K562 (cell line): ENCODE measurements around the gene ETFBKMT. TPM values are rescaled to one million over a fixed set of nuclear protein-coding genes. Genes with fewer than 3 reads are reported as not detected.
"Not testable (repeated sequence)": the region's sequence is repeated elsewhere in the genome, so short reads cannot be mapped to it uniquely, and the experiment has no call there.

Experiments
- ATAC-seq: fragments of 200-7000 bp; cut with Tn5 transposase; 3 replicates; pipeline ENCODE4 v1.9.1; 2020; ENCODE audit warnings: moderate library complexity
- BruUV-seq: library from RNA; stranded (reverse); fragments of 400-500 nt; replicated peaks from 2 replicates; lab custom pipeline; 2021; lab: Mats Ljungman, UMichigan
- CTCF ChIA-PET: fragments of 300-600 bp; formaldehyde crosslinking; extraction: SDS; loops from one replicate; lab custom pipeline; 2021; ENCODE audit warnings: low intra/inter-chr PET ratio; lab: Yijun Ruan, JAX
- POLR2A ChIA-PET: fragments of 300-600, 350-650 bp; sonication (Branson Sonifier 250); formaldehyde crosslinking; extraction: SDS; loops from one replicate; lab custom pipeline; 2021; ENCODE audit warnings: antibody characterized with exemption, inconsistent platforms; lab: Yijun Ruan, JAX
- DNase-seq, 4 experiments: peaks; one replicate each; pipeline versions ENCODE4 v3.0.0 to v3.0.0-alpha.2; 2011 to 2018; ENCODE audit warnings: low spot score in 3 of 4, mixed read lengths in 3 of 4; ENCODE audit errors: extremely low read depth in 1 of 4
- FAIRE-seq: peaks from 2 replicates; lab custom pipeline; 2011; peaks lifted over from hg19 to GRCh38; lab: Jason Lieb, UNC
- H2AFZ ChIP-seq: 2 replicates; pipeline ENCODE4 v1.6.0; 2011; ENCODE audit warnings: low read depth, low read length, control low read depth, inconsistent platforms
- H3K27ac ChIP-seq: fragments of 200-600 bp; 3 replicates; pipeline ENCODE4 v1.8.0; 2011; ENCODE audit warnings: low read depth, mild to moderate bottlenecking, control low read depth, inconsistent platforms, low read length, moderate library complexity, mixed read lengths; ENCODE audit errors: extremely low read depth
- H3K27me3 ChIP-seq, 2 experiments: fragments of 300-600 bp in 1 of 2; 2 replicates in 1 of 2; 3 replicates in 1 of 2; pipeline versions ENCODE4 v1.6.0 to v1.8.0; 2011; ENCODE audit warnings: inconsistent platforms in 2 of 2, low read length in 2 of 2, mild to moderate bottlenecking in 1 of 2, mixed read lengths in 1 of 2, moderate library complexity in 1 of 2; ENCODE audit not compliant: control insufficient read depth in 2 of 2, insufficient read depth in 2 of 2
- H3K36me3 ChIP-seq: fragments of 300-600 bp; 3 replicates; pipeline ENCODE4 v1.8.0; 2011; ENCODE audit warnings: mild to moderate bottlenecking, low read length, inconsistent platforms; ENCODE audit not compliant: control insufficient read depth, insufficient read depth
- H3K4me1 ChIP-seq, 2 experiments: fragments of 200-600 bp in 1 of 2; replicated peaks in 1 of 2; 2 replicates in 1 of 2; 3 replicates in 1 of 2; pipeline versions ENCODE4 v1.5.1 to v1.8.0; 2011; ENCODE audit warnings: inconsistent platforms in 2 of 2, low read length in 2 of 2, mild to moderate bottlenecking in 1 of 2, mixed read lengths in 1 of 2, moderate library complexity in 1 of 2; ENCODE audit not compliant: control insufficient read depth in 2 of 2, insufficient read depth in 2 of 2
- H3K4me2 ChIP-seq: 2 replicates; pipeline ENCODE4 v1.6.1; 2011; ENCODE audit warnings: low read length, control low read depth, inconsistent platforms, mixed read lengths; ENCODE audit not compliant: insufficient read depth
- H3K4me3 ChIP-seq: fragments of 200-600 bp; sonication (generic), shearing (Covaris generic); 2 replicates; pipeline ENCODE4 v1.5.1; 2016; ENCODE audit warnings: control low read depth, inconsistent platforms
- H3K79me2 ChIP-seq: fragments of 200-600 bp; 3 replicates; pipeline ENCODE4 v1.8.0; 2011; ENCODE audit warnings: low read length, inconsistent platforms; ENCODE audit not compliant: control insufficient read depth, insufficient read depth
- H3K9ac ChIP-seq, 2 experiments: 2 replicates each; pipeline versions ENCODE4 v1.6.0 to v1.6.1; 2011; ENCODE audit warnings: low read depth in 2 of 2, low read length in 2 of 2, control low read depth in 1 of 2, inconsistent platforms in 1 of 2, mild to moderate bottlenecking in 1 of 2, mixed read lengths in 1 of 2; ENCODE audit not compliant: insufficient read depth in 1 of 2
- H3K9me1 ChIP-seq: one replicate; pipeline ENCODE4 v1.6.0; 2011; ENCODE audit warnings: inconsistent platforms, mild to moderate bottlenecking, low read length, moderate library complexity; ENCODE audit not compliant: control insufficient read depth, insufficient read depth
- H3K9me3 ChIP-seq: replicated peaks from 2 replicates; pipeline ENCODE4 v1.5.1; 2011; ENCODE audit warnings: low read depth, low read length, inconsistent platforms; ENCODE audit not compliant: control insufficient read depth, insufficient read depth
- H4K20me1 ChIP-seq: replicated peaks from 2 replicates; pipeline ENCODE4 v1.6.1; 2011; ENCODE audit warnings: low read length, inconsistent platforms, mixed read lengths; ENCODE audit not compliant: control insufficient read depth, insufficient read depth
- CHD2 ChIP-seq: IDR thresholded peaks from 2 replicates; pipeline ENCODE4 v1.6.1; 2011; ENCODE audit warnings: low read depth, low read length
- CREM ChIP-seq: IDR thresholded peaks from 2 replicates; pipeline ENCODE4 v1.6.1; 2014; ENCODE audit warnings: antibody characterized with exemption, low read depth
- DMBX1 ChIP-seq: fragments of 250-450 bp; sonication (Bioruptor Pico); IDR thresholded peaks from 2 replicates; pipeline ENCODE4 v1.8.0; 2022; ENCODE audit warnings: inconsistent platforms, mild to moderate bottlenecking, moderate library complexity, borderline replicate concordance
- EGR1 ChIP-seq: fragments of 450-650 bp; conservative IDR thresholded peaks from 2 replicates; pipeline ENCODE4 v1.6.1; 2017; ENCODE audit warnings: mild to moderate bottlenecking
- GTF2E2 ChIP-seq: fragments of 200-800 bp; sonication (Bioruptor generic); IDR thresholded peaks from 2 replicates; pipeline ENCODE4 v1.6.1; 2016; ENCODE audit warnings: missing genetic modification characterization, missing compliant biosample characterization
- HDAC1 ChIP-seq, 2 experiments: fragments of 450-650 bp; IDR thresholded peaks; 2 replicates each; pipeline ENCODE4 v1.6.1; 2016 to 2017; ENCODE audit warnings: inconsistent platforms in 1 of 2, mild to moderate bottlenecking in 1 of 2, moderate library complexity in 1 of 2
- ID3 ChIP-seq, 2 experiments: fragments of 250-450 bp in 1 of 2; fragments of 450-650 bp in 1 of 2; sonication (Bioruptor Pico) in 1 of 2; IDR thresholded peaks; 2 replicates each; pipeline versions ENCODE4 v1.6.1 to v1.8.0; 2016 to 2021; ENCODE audit warnings: mild to moderate bottlenecking in 2 of 2, moderate library complexity in 2 of 2, missing compliant biosample characterization in 1 of 2, missing genetic modification characterization in 1 of 2
- JUND ChIP-seq, 2 experiments: IDR thresholded peaks; 2 replicates in 1 of 2; 3 replicates in 1 of 2; pipeline ENCODE4 v1.6.1; 2011; ENCODE audit warnings: borderline replicate concordance in 2 of 2, low read depth in 2 of 2, low read length in 2 of 2, improper control_type of control experiment in 1 of 2, missing biosample characterization in 1 of 2, missing genetic modification characterization in 1 of 2, missing genetic modification reagents in 1 of 2
- KDM4B ChIP-seq, 2 experiments: fragments of 450-650 bp in 1 of 2; sonication (generic) in 1 of 2; IDR thresholded peaks; 2 replicates each; pipeline ENCODE4 v1.6.1; 2016 to 2017; ENCODE audit warnings: borderline replicate concordance in 2 of 2, antibody characterized with exemption in 1 of 2, low read depth in 1 of 2, mild to moderate bottlenecking in 1 of 2
- L3MBTL2 ChIP-seq: fragments of 450-650 bp; IDR thresholded peaks from 2 replicates; pipeline ENCODE4 v1.6.1; 2016; ENCODE audit warnings: mild to moderate bottlenecking, moderate library complexity
- POLR2A ChIP-seq: fragments of 450-650 bp; conservative IDR thresholded peaks from 2 replicates; pipeline ENCODE4 v1.6.1; 2016
- POLR2B ChIP-seq: fragments of 450-650 bp; IDR thresholded peaks from 2 replicates; pipeline ENCODE4 v1.6.1; 2018; ENCODE audit warnings: low read depth; ENCODE audit not compliant: partially characterized antibody
- RB1 ChIP-seq: fragments of 450-650 bp; IDR thresholded peaks from 2 replicates; pipeline ENCODE4 v1.6.1; 2017; ENCODE audit warnings: low read depth, mild to moderate bottlenecking
- SRF ChIP-seq, 2 experiments: fragments of 250-450, 450-650 bp in 1 of 2; sonication (Bioruptor Pico) in 1 of 2; sonication (generic) in 1 of 2; formaldehyde crosslinking; IDR thresholded peaks; 2 replicates each; pipeline versions ENCODE4 v1.5.0 to v1.5.1; 2020 to 2022; ENCODE audit warnings: mild to moderate bottlenecking in 1 of 2, missing genetic modification reagents in 1 of 2
- SUPT5H ChIP-seq: fragments of 450-650 bp; IDR thresholded peaks from 2 replicates; pipeline ENCODE4 v1.6.1; 2016
- VEZF1 ChIP-seq: fragments of 200-800 bp; sonication (Bioruptor generic); IDR thresholded peaks from 2 replicates; pipeline ENCODE4 v1.6.1; 2017; ENCODE audit warnings: missing genetic modification characterization, missing compliant biosample characterization
- WGBS: fragments of 100-300 bp; shearing (Covaris generic); methylation state at CpG from one replicate; pipeline ENCODE4 v1.1.6; 2016; ENCODE audit warnings: low coverage, mixed read lengths; ENCODE audit not compliant: insufficient coverage; ENCODE audit errors: missing lambda C conversion rate; 5-methylcytosine and 5-hydroxymethylcytosine counted together
- in situ Hi-C: fragments of 300-500 bp; cut with MboI; formaldehyde crosslinking; loops from 4 replicates; pipeline ENCODE4 v1.15.0; 2018; ENCODE audit warnings: inconsistent platforms, mixed read lengths
- intact Hi-C: fragments of 100-400 bp; cut with micrococcal nuclease; formaldehyde crosslinking; loops from 2 replicates; pipeline ENCODE4 v1.14.2; 2022
- polyA plus RNA-seq, 8 experiments: library from polyadenylated mRNA; depleted of rRNA in 4 of 8; stranded (reverse) in 5 of 8; unstranded in 3 of 8; fragments of >200 nt; fragmentation: Nextera tagmentation in 2 of 8; fragmentation: Illumina TruSeq in 1 of 8; extraction: Ambion mirVana in 2 of 8; extraction: Trizol in 1 of 8; gene quantifications; 2 replicates each; pipeline versions ENCODE4 v1.2.1 to v1.2.3, GENCODE V29; 2011 to 2014; ENCODE audit warnings: inconsistent platforms in 1 of 8, missing spikeins in 1 of 8
- total RNA-seq, 7 experiments: library from RNA; depleted of rRNA in 6 of 7; stranded (reverse); fragments of >200 nt in 6 of 7; fragmentation: Illumina TruSeq in 2 of 7; extraction: Trizol in 2 of 7; gene quantifications; 2 replicates each; pipeline versions ENCODE4 v1.2.1 to v1.2.3, GENCODE V29; 2011 to 2021; ENCODE audit warnings: low replicate concordance in 1 of 7
- TF ChIP-seq, protein P1 (sequence below), 2 experiments: fragments of 200-800 bp in 1 of 2; sonication (Bioruptor generic) in 1 of 2; sonication (generic) in 1 of 2; formaldehyde crosslinking in 1 of 2; IDR thresholded peaks in 1 of 2; conservative IDR thresholded peaks in 1 of 2; 2 replicates each; pipeline versions ENCODE4 v1.5.0 to v1.6.1; 2016 to 2020; ENCODE audit warnings: missing compliant biosample characterization in 1 of 2, missing genetic modification characterization in 1 of 2, missing genetic modification reagents in 1 of 2

The ETFBKMT gene
- total and polyA plus RNA-seq, 9 of the 15 experiments (the other 6 are each of a cell fraction or from before 2014, with no cell fraction given): 0.18 to 1.7 (median 0.96) TPM

- Histone ChIP-seq H3K4me2 (peak overlapping the region; percentile 91), H3K27ac (peak overlapping the region; percentile 97), H3K9ac (peak overlapping the region; percentile 70 to 90), H2AFZ (peak overlapping the region; percentile 89), H3K79me2 (peaks cover 75% of the 10 kb centered on the region), H3K4me1 (peaks cover 17 to 41% of the 10 kb centered on the region in 2 experiments), H3K4me3 (peak overlapping the region; percentile 36)
- H4K20me1 ChIP-seq; H3K27me3 ChIP-seq; H3K36me3 ChIP-seq; BruUV-seq; H3K9me3 ChIP-seq; intact Hi-C loops; in situ Hi-C loops; CTCF ChIA-PET; H3K9me1 ChIP-seq; TF ChIP-seq ID3 (CRISPR knock-in tag; IDR thresholded peaks at IDR 0.05): not testable (repeated sequence)
- DNase-seq (peak in 1 of 4 experiments; percentile 94), FAIRE-seq (peak; percentile 32), ATAC-seq (peak; percentile 58)
- POLR2A ChIA-PET: interaction anchor here (0.6 to 6.4 kb wide), 7 partner anchors 8 to 285 kb away, joined by 3 to 85 read pairs (median 4); partner anchors contain the start of gene AMN1
- WGBS: 3% methylated on average over 14 of the region's 15 CpGs
- TF ChIP-seq POLR2A (peak; percentile 71), EGR1 (peak; percentile 76), CHD2 (peak; percentile 28; the same call in 1 of the 2 replicates), GTF2E2 (peak; percentile 69; the same call in 1 of the 2 replicates), POLR2B (peak; percentile 67), SUPT5H (peak; percentile 69), KDM4B (IDR thresholded peaks at IDR 0.05; ENCODE audit: borderline replicate concordance in 2 of 2, low read depth in 1 of 2) (peak in 1 of 2 experiments; percentile 51; a peak in 1 of 4 replicates), DMBX1 (CRISPR knock-in tag) (peak; percentile 51; the same call in 1 of the 2 replicates), L3MBTL2 (peak; percentile 64), CREM (peak; percentile 36; the same call in 1 of the 2 replicates), ID3 (tag; IDR thresholded peaks at IDR 0.05) (peak; percentile 76; the same call in 1 of the 2 replicates), HDAC1 (IDR thresholded peaks at IDR 0.05) (0 out of 4 replicates have a peak, but pooled peaks of 1 of the 2 experiments have one; percentile 44), SRF (CRISPR knock-in tag; IDR thresholded peaks at IDR 0.05) (peak in 1 of 2 experiments; percentile 72; a peak in 2 of 4 replicates), JUND (IDR thresholded peaks at IDR 0.05; ENCODE audit: borderline replicate concordance, low read depth, low read length) (0 out of 2 replicates have a peak, but pooled peaks have one; percentile 31), JUND (tag; IDR thresholded peaks at IDR 0.05; ENCODE audit: borderline replicate concordance, low read depth, low read length) (peak; percentile 40; the same call in 1 of the 3 replicates), RB1 (peak; percentile 54; the same call in 1 of the 2 replicates), VEZF1 (peak; percentile 56; the same call in 1 of the 2 replicates)
- TF ChIP-seq, protein P1, sequence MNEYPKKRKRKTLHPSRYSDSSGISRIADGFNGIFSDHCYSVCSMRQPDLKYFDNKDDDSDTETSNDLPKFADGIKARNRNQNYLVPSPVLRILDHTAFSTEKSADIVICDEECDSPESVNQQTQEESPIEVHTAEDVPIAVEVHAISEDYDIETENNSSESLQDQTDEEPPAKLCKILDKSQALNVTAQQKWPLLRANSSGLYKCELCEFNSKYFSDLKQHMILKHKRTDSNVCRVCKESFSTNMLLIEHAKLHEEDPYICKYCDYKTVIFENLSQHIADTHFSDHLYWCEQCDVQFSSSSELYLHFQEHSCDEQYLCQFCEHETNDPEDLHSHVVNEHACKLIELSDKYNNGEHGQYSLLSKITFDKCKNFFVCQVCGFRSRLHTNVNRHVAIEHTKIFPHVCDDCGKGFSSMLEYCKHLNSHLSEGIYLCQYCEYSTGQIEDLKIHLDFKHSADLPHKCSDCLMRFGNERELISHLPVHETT (CRISPR knock-in tag; conservative IDR thresholded peaks at IDR 0.05 in 1 of 2, IDR thresholded peaks at IDR 0.05 in 1 of 2): peak in 1 of 2 experiments; percentile 23; a peak in 1 of 4 replicates
Measured at GRCh38 chr12:31718542-31719198, 59.2 kb downstream of the ETFBKMT start.
